SK-MEL-5 (cell line): Measurements from ENCODE around the gene ACE. TPM values are rescaled to one million over a fixed set of nuclear protein-coding genes. Genes with fewer than 3 reads are reported as not detected.

ENCODE experiments used
- DNase-seq: peaks from one replicate; pipeline ENCODE4 v3.0.0-alpha.2; 2016; ENCODE audit warnings: low read depth, low spot score
- in situ Hi-C: cut with HindIII; loops from 2 replicates; pipeline ENCODE4 v1.10.0; 2016; ENCODE audit warnings: low sequenced_read_pairs, high pct_unique_total_duplicates, low pct_unique_long_range_greater_than_20kb
- total RNA-seq: library from RNA; depleted of rRNA; stranded (reverse); fragments of >200 nt; shearing (Covaris generic); gene quantifications from 2 replicates; pipeline ENCODE4 v1.2.3, GENCODE V29; 2014; rRNA removed

ACE gene
- total RNA-seq, 1 experiment from 2014 or later, result 0.08 TPM

DNA sequence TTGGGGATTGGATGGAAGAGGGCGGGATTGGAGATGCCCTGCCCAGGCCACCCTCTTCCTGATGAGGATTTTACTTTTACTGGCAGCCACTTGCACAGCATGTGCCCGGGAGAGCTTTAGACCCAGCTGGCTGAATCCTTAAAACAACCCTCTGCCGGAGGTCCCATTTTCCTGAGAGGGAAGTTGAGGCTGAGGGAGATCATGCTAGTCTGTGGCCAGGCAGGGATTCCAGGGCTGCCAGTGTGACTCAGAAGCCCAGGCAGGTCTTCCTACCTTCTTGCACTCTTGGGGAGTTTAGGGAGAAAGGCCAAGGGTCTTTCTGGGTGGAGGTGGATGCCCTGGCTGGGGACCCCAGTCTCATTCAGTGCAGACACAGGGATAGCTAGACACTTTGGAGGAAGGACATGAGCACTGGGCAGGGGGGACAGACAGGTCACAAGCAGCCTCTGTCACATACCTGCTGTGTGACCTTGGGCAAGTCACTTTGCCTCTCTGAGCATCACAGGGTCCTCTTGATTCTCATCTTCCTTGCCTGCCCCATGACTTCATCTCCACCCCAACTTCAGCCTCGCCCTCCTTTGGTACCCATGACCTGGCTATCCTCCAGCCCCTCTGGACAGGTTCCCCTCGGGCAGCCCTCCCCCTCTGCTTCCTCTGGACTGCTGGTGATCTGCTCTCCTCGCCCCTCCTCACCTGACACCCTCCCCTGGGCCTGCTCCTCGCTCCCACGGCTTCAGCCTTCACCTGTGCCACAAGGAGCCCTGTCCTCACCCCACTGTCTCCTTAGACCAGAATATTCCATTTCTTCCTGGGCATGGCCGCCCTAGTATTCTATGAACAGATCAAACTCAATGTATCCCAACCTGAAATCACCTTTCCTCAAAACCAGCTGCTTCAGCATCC lies 62.1 kb downstream of the ACE start:
- no peak for DNase-seq

DNA sequence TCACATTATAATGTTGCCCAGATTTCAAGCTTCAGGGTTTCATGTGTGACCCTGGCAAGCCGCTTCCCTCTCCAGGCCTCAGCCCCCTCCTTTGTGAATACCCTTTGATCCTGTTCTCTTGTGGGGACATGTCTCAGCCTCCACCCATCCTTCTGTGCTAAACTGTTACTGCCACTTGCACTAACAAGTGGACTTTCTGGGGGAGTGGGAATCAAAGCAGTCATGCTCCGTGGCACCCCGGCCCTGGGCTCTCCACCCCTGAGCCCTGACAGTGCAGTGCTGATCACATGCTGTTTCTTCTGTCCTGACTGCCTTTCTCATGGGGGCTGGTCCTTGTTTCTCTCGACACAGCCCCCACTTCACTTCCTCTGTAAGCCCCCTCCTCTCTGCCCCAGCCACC lies 63.7 kb downstream of the ACE start:
- DNase-seq, result no peak
- in situ Hi-C loops, result no loop called here

More for the DNA sequence above, 62.1 kb downstream of the ACE start:
- in situ Hi-C loops, result no loop called here

DNA sequence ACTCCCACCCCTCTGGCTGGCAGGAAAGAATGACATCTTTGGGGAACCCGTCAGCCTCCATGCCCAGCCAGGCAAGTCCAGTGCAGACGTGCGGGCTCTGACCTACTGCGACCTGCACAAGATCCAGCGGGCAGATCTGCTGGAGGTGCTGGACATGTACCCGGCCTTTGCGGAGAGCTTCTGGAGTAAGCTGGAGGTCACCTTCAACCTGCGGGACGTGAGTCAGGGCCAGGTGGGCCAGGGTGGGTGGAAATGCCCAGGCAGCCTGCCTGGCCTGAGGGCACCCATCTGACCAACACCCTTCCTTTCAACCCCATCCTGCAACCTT lies 65.3 kb downstream of the ACE start:
- DNase-seq, result no peak
- in situ Hi-C loops, result no loop called here

DNA sequence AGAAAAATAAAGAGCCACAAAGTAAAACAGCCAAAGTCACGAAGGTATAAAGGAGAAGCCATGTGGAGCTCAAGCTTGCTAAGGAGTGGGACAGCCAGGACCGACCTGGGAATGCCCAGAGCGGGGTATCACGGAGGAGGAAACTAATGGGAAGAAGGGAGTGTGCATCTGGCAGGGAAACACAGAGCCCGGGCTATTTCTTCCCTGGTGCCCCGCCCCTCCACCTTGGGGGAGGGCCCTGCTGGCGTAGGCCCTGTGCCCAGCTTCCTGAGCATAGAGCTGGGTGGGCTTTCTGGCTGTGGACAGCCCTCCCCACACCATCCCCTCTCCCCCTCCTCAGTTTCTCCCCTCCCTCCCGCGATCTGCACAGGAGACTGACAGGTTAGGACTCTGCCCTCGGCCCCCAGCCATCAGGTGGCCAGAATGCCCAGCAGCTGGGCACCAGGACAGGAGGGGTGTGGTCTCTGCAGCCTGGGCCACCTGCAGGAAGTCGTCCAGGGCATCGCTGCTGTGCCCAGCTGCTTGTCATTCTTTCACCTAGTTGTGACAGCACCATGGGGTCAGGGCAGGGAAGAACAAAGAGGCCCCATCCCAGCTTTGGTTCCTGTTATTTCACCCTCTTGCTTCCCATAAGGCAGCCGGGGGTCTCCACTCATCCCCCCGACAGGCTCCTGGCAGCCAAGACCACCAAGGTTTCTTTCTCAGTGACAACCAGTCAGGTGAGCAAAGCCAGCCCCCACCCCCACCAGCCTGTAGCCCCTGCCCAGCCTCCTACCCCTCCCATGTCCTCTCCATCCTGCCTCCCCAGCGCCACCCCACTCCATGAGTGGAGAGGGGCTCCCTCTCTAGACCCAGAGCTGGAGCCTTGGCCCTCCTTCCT lies 66.3 kb downstream of the ACE start:
- in situ Hi-C loops, result no loop called here
- no peak for DNase-seq

DNA sequence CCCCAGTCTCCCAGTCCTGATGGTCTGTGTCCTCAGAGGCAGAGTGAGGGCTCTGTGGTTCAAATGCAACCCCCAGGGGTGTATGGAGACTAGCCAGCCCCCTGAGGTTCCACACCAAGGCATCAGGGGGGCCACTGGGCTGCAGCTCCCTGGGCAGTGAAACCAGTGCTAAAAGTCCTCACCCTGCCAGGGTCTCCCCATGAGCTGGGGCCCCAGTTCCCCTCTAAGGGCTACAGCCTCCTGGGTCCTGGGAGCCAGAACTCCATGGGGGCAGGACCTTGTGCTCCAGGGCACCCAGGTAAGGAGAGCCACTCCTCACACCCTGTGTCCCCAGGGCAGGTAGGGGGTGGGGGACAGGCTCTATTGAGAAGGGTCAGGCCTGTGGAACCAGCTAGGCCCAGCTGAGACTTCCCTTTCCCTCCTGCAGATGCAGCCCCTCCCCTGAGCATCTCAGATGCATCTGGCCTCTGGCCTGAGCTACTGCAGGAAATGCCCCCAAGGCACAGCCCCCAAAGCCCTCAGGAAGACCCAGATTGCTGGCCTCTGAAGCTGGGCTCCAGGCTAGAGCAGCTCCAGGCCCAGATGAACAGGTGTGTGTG lies 67.1 kb downstream of the ACE start:
- DNase-seq, result no peak
- in situ Hi-C loops, result no loop called here

DNA sequence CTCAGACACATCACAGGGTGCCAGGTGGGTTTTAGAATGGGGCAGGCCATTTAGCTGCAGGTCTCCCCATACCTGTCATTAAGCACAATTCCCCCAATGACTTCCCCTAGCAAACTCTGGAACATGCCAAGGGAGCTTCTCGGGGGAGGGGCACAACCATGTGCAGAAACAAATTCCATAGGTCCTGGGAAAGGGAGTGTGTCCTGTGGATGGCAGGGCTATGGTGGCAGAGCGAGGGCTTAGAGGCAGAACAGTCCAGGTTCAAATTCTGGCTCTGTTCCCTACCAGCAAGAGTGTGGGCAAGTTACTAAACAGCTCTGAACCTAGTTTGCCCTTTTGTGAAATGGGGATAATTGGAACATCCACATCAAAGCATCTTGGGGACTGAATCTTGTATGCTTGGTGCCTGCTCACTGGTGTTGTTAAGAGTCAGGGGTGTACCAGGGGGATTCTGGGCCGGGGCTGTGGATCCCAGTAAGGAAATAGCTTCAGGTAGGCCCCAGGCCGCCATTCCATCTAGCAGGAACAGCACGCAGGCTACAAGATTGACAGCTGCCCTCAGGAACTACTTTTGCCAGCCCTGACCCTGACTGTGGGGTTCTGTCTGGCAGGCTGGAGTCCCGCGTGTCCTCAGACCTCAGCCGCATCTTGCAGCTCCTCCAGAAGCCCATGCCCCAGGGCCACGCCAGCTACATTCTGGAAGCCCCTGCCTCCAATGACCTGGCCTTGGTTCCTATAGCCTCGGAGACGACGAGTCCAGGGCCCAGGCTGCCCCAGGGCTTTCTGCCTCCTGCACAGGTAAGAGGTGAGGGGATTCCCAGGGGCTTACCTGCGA lies 67.8 kb downstream of the ACE start:
- DNase-seq, result no peak
- in situ Hi-C loops, result no loop called here

DNA sequence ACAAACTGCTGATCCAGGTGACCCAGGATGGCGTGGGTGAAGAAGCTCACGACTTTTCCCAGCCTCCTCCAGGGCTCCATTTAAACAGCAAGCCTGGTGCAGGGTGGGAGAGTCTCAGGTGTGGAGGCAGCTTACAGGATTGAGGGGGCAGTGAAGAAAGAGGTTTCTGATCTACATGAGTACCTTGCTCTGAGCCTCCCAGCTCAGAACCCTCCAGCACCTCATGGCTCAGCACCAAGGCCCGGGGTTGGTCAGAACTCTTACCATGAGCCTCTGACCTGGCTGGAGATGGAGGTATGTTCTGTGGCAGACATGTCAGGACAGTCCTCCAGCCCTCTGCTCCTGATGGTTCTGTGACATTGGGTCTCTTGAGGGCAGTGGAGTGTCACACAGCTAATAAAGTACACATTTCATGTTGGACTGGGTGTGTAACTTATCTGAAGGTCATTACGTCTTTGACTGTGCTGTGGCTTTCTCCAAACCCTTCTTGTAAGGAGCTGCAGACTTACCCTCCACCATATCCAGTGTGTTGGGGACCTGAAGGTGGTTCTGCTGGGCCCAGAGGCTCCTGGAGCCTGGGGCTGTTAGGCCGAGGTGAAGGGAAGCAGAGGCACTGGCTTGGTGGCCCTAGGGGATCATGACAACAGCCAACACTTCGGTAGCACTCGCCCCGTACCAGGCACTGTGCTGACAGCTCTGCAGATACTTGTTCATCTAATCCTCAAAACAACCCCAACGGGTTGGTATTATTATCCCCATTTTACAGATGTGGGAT lies 69.6 kb downstream of the ACE start:
- in situ Hi-C loops, result no loop called here
- DNase-seq, result no peak

DNA sequence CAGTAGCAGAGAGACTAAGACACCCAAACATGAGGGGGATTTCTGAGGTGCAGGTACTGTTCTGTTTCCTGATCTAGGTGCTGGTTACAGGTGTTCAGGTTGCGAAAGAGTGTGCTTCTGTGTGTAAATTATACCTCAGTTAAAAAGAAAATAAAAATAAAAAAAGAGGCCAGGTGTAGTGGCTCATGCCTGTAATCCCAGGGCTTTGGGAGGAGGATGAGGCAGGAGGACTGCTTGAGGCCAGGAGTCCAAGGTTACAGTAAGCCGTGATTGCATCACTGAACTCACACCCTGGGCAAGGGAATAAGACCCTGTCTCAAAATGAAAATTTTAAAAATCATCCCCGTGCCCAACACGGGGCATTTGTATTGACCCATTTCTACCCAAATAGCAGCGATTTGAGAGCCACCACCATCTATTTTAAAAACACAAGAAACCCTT lies 70.2 kb downstream of the ACE start:
- in situ Hi-C loops, result no loop called here
- no peak for DNase-seq

Other genes starting within 250 kb of the ACE start
- 0.61 and 0.67 TPM in 2 replicates for gene CYB561, start 30.8 kb upstream of the ACE start, total RNA-seq
- not detected in 2 replicates for gene KCNH6, start 46.3 kb downstream of the ACE start, total RNA-seq
- 36.8 and 37.0 TPM in 2 replicates for gene DCAF7, start 73.4 kb downstream of the ACE start, total RNA-seq
- gene TACO1, start 123.8 kb downstream of the ACE start, total RNA-seq, result 22.3 and 25.9 TPM in 2 replicates
- gene MAP3K3, start 145.4 kb downstream of the ACE start, total RNA-seq, result 13.1 and 14.8 TPM in 2 replicates
- gene LIMD2, start 223.1 kb downstream of the ACE start, total RNA-seq, result 12.0 and 18.6 TPM in 2 replicates